Nephron progenitor cell (in vitro differentiated cells): ENCODE data around the gene RRP36.
"Not testable (repeated sequence)": the region's sequence is repeated elsewhere in the genome, so short reads cannot be mapped to it uniquely, and the experiment has no call there.

ENCODE experiments used
- DNase-seq: peaks from one replicate; pipeline ENCODE4 v3.0.0; 2021
- H3K27ac Mint-ChIP-seq: 2 replicates; pipeline ENCODE4 v1.8.0; 2021; ENCODE audit warnings: mild to moderate bottlenecking, moderate library complexity, mixed read lengths
- H3K27me3 Mint-ChIP-seq: 2 replicates; pipeline ENCODE4 v1.8.0; 2021; ENCODE audit warnings: mild to moderate bottlenecking, low read depth, mixed read lengths; ENCODE audit not compliant: poor library complexity
- H3K36me3 Mint-ChIP-seq: 2 replicates; pipeline ENCODE4 v1.8.0; 2021; ENCODE audit warnings: low read depth, mixed read lengths
- H3K4me1 Mint-ChIP-seq: 2 replicates; pipeline ENCODE4 v1.8.0; 2021; ENCODE audit warnings: mixed read lengths
- H3K4me3 Mint-ChIP-seq: 2 replicates; pipeline ENCODE4 v1.8.0; 2021; ENCODE audit warnings: mild to moderate bottlenecking, moderate library complexity, mixed read lengths
- H3K9me3 Mint-ChIP-seq: 2 replicates; pipeline ENCODE4 v1.8.0; 2021; ENCODE audit warnings: mild to moderate bottlenecking, moderate library complexity, mixed read lengths
- CTCF ChIP-seq: fragments of 200-600 bp; sonication (generic); IDR thresholded peaks from 2 replicates; pipeline ENCODE4 v1.5.0; 2021; ENCODE audit warnings: antibody characterized with exemption

The RRP36 gene

GRCh38 chr6:43037197-43037596 is 15.8 kb downstream of the RRP36 start:
- no peak overlapping the region for H3K4me3 Mint-ChIP-seq

GRCh38 chr6:43037706-43038105 is 16.3 kb downstream of the RRP36 start:
- peaks cover 75% of the 10 kb centered on the region for H3K36me3 Mint-ChIP-seq
- TF ChIP-seq CTCF: no peak
- no peaks in the 10 kb centered on the region for H3K27me3 Mint-ChIP-seq
- no peak overlapping the region for H3K4me3 Mint-ChIP-seq
- DNase-seq: no peak
- no peaks in the 10 kb centered on the region for H3K9me3 Mint-ChIP-seq
- H3K27ac Mint-ChIP-seq: peak overlapping the region; percentile 82
- no peaks in the 10 kb centered on the region for H3K4me1 Mint-ChIP-seq

More at GRCh38 chr6:43037197-43037596, 15.8 kb downstream of the RRP36 start:
- no peak for DNase-seq
- Mint-ChIP-seq H3K4me1 (no peaks in the 10 kb centered on the region), H3K9me3 (no peaks in the 10 kb centered on the region), H3K36me3 (peaks cover 75% of the 10 kb centered on the region), H3K27ac (peak overlapping the region; percentile 82), H3K27me3 (no peaks in the 10 kb centered on the region)
- no peak for TF ChIP-seq CTCF

DNA sequence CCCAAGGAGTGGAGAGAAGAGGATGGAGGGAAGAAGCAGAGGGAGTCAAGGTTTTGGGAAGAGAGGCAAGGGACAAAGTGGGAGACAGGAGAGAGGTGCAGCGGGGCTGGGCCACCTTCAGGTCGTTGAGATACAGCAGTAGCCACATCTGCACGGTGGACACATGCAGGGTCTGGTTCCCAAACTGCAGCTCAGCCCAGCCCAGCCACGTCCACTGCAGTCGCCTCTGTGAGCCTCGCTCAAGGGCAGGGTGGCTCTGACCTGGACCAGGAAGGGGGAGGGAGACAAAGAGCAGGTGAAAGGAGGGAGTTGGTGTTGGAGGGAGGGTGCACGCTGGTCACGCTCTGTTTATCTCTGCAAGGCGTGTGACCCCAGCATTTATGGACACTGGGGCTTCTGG is 17.3 kb downstream of the RRP36 start:
- no peak overlapping the region for H3K4me3 Mint-ChIP-seq
- no peak for TF ChIP-seq CTCF
- no peaks in the 10 kb centered on the region for H3K9me3 Mint-ChIP-seq
- no peaks in the 10 kb centered on the region for H3K4me1 Mint-ChIP-seq
- H3K36me3 Mint-ChIP-seq: peaks cover 76% of the 10 kb centered on the region
- no peak for DNase-seq
- H3K27me3 Mint-ChIP-seq: no peaks in the 10 kb centered on the region
- no peak overlapping the region for H3K27ac Mint-ChIP-seq

DNA sequence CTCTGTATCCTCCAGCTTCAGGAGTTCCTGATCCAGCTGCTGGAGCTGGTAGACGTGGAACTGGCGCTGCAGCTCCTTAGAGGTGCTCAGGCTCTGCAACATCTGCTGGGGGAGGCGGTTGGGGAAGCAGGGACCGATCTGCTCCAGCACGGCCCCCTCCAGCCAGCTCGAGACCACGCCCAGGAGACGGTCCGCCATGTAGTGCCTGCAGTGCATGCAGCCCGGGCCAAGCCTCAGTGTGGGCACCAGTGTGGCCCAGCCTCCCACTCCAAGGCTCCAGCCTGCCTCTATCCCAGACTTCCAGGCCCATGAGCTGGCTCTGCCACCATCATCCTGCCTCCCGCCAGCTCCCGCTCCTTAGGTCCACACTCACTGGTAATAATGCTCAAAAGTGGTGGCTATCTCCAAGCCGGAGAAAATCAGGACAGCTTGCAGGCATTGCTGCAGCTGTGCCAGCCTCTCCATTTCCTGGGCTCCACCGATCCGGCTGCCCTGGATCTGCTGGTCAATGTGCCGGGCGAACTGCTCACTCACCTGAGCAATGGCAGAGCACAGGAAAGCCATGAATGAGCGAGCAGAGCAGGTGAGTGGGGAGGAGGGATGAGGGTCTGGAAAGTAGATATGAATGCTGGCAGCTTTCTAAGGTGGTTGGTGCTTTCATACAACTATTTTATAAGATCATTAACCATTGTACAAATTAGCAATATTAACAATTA is 19.3 kb downstream of the RRP36 start:
- TF ChIP-seq CTCF: no peak
- Mint-ChIP-seq H3K27me3 (no peaks in the 10 kb centered on the region), H3K4me3 (no peak overlapping the region), H3K36me3 (peaks cover 67% of the 10 kb centered on the region), H3K4me1 (no peaks in the 10 kb centered on the region), H3K27ac (peak overlapping the region; percentile 38), H3K9me3 (no peaks in the 10 kb centered on the region)
- DNase-seq: no peak

- not testable (repeated sequence) for H3K4me1 Mint-ChIP-seq, DNase-seq, H3K27ac Mint-ChIP-seq, H3K4me3 Mint-ChIP-seq, H3K27me3 Mint-ChIP-seq, H3K9me3 Mint-ChIP-seq
- H3K36me3 Mint-ChIP-seq: peaks cover 67% of the 10 kb centered on the region
These were observed 20.1 kb downstream of the RRP36 start for GRCh38 chr6:43041475-43041874.

GRCh38 chr6:43043310-43043709 is 21.9 kb downstream of the RRP36 start:
- Mint-ChIP-seq H3K4me3 (no peak overlapping the region), H3K27me3 (no peaks in the 10 kb centered on the region), H3K27ac (no peak overlapping the region), H3K36me3 (peaks cover 63% of the 10 kb centered on the region), H3K9me3 (no peaks in the 10 kb centered on the region), H3K4me1 (no peaks in the 10 kb centered on the region)
- no peak for TF ChIP-seq CTCF
- DNase-seq: no peak
